Activated CD4-positive, alpha-beta T cell treated with anti-CD3 and anti-CD28 coated beads for 48 hours (primary cell): ENCODE results near the gene ADGRD2.

Source experiments
- DNase-seq: peaks from one replicate; pipeline ENCODE4 v3.0.0-alpha.2; 2020

ADGRD2 gene

GRCh38 chr9:124512806-124513204 lies 62.6 kb downstream of the ADGRD2 start:
- DNase-seq: no peak

- DNase-seq: no peak
Observed at GRCh38 chr9:124513376-124513994, 63.2 kb downstream of the ADGRD2 start.

- DNase-seq: no peak
Observed at GRCh38 chr9:124514125-124514524, 63.9 kb downstream of the ADGRD2 start.

- DNase-seq: no peak
Observed at GRCh38 chr9:124514874-124515273, 64.6 kb downstream of the ADGRD2 start.

- DNase-seq: no peak
Observed at GRCh38 chr9:124517600-124517999, 67.3 kb downstream of the ADGRD2 start.

- DNase-seq: no peak
Observed at GRCh38 chr9:124518116-124518515, 67.9 kb downstream of the ADGRD2 start.

- no peak for DNase-seq
Observed at GRCh38 chr9:124520206-124520596, 70.0 kb downstream of the ADGRD2 start.

GRCh38 chr9:124521142-124521541 lies 70.9 kb downstream of the ADGRD2 start:
- no peak for DNase-seq

GRCh38 chr9:124522121-124523098 lies 72.2 kb downstream of the ADGRD2 start:
- DNase-seq: no peak

GRCh38 chr9:124526174-124526573 lies 75.9 kb downstream of the ADGRD2 start:
- DNase-seq: no peak

GRCh38 chr9:124527781-124528180 lies 77.5 kb downstream of the ADGRD2 start:
- no peak for DNase-seq
